GM10248 (cell line): ENCODE data around the gene BCO2.
"Not testable (repeated sequence)": the region's sequence is repeated elsewhere in the genome, so short reads cannot be mapped to it uniquely, and the experiment has no call there.

Source experiments
- CTCF ChIA-PET: fragments of 300-600 bp; sonication (Branson Sonifier 250); formaldehyde crosslinking; extraction: SDS; loops from one replicate; lab custom pipeline; 2021; ENCODE audit warnings: antibody characterized with exemption; lab: Yijun Ruan, JAX
- POLR2A ChIA-PET: fragments of 350-650 bp; sonication (Branson Sonifier 250); formaldehyde crosslinking; extraction: SDS; loops from one replicate; lab custom pipeline; 2020; ENCODE audit warnings: antibody characterized with exemption; lab: Yijun Ruan, JAX
- DNase-seq: peaks from one replicate; pipeline ENCODE4 v3.0.0; 2012; ENCODE audit errors: extremely low spot score
- TF ChIP-seq, protein P1 (sequence below): IDR thresholded peaks from 2 replicates; pipeline ENCODE4 v1.5.1; 2012; ENCODE audit warnings: mild to moderate bottlenecking, low read depth; ENCODE audit errors: extremely low read depth, missing control alignments, control extremely low read depth

The BCO2 gene

DNA sequence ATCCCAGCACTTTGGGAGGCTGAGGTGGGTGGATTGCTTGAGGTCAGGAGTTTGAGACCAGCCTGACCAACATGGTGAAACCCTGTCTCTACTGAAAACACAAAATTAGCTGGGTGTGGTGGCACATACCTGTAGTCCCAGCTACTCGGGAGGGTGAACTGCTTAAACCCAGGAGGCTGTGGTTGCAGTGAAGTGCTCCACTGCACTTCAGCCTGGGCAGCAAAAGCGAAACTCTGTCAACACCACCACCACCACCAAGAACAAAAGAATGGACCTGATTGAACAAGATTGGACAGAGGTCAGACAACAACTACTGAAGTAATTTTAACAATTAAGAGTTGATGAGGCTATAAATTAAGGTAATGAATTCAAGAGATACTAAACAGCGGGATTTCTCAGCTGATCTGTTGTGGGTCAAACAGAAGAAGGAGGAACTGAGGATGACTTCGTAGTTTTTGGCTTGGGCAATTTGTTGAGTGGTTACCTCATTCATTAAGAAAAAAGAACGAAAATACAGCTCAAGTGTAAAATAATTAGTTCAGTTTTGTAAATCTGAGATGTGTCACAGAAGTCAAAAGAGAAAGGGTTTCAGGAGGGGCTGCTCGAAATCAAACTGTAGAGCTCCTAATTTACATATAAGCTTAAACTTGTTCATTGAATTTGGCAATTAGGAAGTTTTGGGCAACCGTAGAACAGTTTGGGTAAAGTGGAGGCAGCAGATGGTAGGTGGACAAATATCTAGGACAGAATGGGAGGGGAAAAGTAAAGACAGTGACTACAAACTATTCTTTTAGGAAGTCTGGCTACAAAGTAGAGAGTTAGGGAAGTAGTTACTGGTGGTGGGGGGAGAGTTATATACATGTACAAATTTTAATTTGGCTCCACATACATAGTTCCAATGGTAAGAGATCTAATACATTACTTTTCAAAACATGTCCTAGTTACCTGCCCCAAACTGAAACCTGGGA, 15.9 kb upstream of the BCO2 start:
- CTCF ChIA-PET: interaction anchor here (1.0 to 1.1 kb wide), 2 partner anchors 8 to 16 kb away, joined by 3 to 4 read pairs; partner anchors contain the start of gene BCO2
- POLR2A ChIA-PET: no interaction called here
- no peak for DNase-seq
- TF ChIP-seq, protein P1, sequence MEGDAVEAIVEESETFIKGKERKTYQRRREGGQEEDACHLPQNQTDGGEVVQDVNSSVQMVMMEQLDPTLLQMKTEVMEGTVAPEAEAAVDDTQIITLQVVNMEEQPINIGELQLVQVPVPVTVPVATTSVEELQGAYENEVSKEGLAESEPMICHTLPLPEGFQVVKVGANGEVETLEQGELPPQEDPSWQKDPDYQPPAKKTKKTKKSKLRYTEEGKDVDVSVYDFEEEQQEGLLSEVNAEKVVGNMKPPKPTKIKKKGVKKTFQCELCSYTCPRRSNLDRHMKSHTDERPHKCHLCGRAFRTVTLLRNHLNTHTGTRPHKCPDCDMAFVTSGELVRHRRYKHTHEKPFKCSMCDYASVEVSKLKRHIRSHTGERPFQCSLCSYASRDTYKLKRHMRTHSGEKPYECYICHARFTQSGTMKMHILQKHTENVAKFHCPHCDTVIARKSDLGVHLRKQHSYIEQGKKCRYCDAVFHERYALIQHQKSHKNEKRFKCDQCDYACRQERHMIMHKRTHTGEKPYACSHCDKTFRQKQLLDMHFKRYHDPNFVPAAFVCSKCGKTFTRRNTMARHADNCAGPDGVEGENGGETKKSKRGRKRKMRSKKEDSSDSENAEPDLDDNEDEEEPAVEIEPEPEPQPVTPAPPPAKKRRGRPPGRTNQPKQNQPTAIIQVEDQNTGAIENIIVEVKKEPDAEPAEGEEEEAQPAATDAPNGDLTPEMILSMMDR: no peak

DNA sequence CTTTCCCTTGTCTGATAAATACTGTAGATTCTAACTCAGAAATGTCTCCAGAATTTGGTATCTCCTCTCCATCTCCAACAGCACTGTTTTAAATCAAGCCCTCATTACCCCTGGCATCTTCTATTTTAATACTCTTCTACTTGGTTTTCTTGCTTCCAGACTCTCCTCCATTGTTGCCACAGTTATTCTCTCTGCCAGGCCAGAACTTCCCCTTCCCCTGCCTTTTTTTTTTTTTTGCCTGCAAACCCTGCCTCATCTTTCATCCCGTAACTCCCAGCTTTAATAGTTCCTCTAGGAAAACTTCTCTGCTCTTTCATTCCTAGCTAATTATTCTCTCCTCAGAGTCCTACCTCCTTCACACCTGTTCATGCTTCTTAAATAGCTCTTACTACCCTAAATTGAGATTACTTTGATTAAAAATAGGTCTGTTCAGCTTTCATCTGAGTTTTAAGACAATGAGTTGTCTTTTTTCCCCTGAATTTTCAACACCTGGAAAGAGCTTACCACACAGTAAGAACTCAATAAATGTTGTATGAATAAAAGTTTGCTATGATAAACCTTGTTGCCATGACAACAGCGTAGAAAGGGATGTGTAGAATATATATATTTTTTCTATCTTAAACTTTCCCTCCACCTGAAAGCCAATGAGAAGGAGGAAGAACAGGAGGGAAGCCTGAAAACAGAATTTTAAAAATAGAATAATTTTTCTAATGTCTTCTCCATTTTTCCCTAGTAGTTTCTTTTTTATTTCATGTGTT, 15.0 kb upstream of the BCO2 start:
- ChIA-PET CTCF (interaction anchor here (1.0 to 1.1 kb wide), 2 partner anchors 9 to 15 kb away, joined by 3 to 4 read pairs; partner anchors contain the start of gene BCO2), POLR2A (no interaction called here)
- DNase-seq: no peak
- TF ChIP-seq, protein P1: no peak

DNA sequence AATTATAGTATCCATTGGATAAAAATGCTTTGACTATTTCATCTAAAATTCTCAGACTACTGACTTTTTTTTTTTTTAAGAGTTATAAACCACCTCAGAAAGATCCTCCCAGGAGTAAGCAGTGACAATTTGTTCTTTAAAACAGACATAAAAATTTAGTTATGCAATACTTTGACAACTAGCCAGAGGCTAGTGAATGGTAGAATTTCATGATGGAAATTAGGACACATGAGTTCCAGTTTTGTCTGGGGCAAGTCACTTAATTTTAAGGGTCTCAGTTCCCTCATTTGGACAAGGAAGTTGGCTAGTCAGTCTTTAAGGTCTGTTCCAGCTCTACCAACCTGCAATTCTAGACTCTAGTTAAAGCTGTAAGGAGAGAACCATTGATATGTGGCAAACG, 14.3 kb upstream of the BCO2 start:
- no peak for DNase-seq
- ChIA-PET POLR2A (no interaction called here), CTCF (interaction anchor here (1.0 kb wide), 1 partner anchor 15 kb away, joined by 4 read pairs; the partner anchor contains the start of gene BCO2)
- TF ChIP-seq, protein P1: no peak

DNA sequence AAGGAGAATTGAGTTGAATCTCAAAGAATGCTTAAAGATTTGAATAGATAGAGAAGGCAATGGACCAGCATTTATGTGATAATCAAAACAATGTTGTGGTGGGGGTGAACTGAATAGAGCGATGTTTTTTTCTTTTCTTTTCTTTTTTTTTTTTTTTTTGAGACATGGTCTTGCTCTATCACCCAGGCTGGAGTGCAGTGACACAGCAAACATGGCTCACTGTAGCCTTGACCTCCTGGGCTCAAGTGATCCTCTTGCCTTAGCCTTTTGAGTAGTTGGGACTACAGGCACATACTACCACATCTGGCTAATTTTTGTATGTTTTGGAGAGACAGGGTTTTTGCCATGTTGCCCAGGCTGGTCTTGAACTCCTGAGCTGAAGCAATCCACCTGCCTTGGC, 13.1 kb upstream of the BCO2 start:
- DNase-seq, POLR2A ChIA-PET, CTCF ChIA-PET: not testable (repeated sequence)

DNA sequence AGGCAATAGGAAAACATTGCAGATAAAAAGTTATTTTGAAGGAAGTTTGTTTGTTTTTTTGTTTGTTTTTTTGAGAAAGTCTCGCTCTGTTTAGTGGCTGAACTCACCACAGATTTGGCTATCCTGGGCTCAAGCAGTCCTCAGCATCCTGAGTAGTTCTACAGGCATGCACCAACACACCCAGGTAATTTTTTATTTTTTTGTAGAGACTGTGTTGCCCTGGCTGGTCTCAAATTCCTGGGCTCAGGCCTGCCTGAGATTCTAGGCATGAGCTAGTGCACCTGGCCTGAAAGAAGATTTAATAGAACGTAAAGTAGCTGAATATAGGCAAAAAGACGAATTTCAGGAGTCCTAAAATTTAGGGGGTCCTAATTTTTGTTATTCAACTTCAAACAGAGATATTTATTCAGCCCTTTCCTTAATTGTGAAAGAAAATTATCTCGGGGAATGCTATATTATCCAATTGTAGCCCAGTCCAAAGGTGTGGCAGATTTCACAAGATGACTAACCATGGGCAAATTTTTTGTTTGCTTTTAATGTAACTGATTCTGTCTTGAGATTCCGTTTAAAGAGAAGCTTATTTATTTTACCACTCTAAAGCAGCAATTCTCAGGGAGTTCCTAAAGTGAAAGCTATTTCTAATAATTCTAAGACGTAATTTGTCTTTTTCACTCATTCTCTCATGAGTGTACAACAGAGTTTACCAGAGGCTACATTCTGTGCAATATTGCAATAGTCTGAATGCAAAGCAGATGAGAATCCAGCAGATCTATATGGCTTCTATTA, 12.4 kb upstream of the BCO2 start:
- TF ChIP-seq, protein P1: no peak
- POLR2A ChIA-PET: no interaction called here
- DNase-seq: no peak
- CTCF ChIA-PET: no interaction called here

DNA sequence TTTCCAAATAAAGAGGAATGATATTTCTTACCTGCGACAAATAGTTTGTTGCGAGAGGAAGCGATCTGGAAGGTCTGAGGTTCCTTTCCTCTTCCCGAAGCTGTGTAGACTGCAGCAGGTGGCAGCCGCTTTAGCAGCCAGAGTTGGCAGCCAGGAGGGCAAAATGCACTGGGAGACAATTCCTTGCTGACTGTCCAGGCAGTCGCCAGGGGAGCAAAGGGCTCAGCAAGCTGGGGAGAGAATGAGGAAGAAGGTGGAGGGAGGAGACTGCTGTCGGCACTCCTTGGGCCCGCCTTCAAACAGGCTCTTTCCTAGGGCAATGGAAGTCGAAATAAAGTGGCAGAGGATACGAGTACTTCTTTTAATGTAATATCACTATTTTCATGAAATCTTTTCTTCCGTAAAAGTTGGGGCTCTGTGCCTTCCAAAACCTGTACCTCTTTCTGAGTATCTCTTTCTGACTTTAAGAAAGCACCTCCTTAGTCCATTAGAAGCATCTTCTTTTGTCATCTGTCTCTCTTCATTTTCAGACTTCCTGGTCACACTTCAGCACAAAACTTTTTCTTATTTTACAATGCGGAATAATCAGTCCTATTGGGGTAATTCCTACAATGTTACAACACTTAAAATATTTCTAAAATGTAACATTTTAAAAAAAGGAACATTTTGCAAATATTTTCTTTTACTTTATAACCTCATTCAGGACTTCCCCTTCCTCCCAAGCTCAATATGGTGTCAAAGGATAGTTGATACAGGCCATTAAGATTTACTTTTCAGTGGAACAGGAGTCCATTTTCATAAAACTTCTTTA, 11.2 kb upstream of the BCO2 start, which contains the start of gene IL18:
TSS of gene IL18 (minus strand) at position 220 of the 811 bp plus-strand sequence. CDS start 9,041 bp downstream, outside the sequence.
- no peak for DNase-seq
- TF ChIP-seq, protein P1: no peak
- ChIA-PET POLR2A (no interaction called here), CTCF (no interaction called here)
